ENCODE data around the gene INPP5E.

The INPP5E gene

DNA sequence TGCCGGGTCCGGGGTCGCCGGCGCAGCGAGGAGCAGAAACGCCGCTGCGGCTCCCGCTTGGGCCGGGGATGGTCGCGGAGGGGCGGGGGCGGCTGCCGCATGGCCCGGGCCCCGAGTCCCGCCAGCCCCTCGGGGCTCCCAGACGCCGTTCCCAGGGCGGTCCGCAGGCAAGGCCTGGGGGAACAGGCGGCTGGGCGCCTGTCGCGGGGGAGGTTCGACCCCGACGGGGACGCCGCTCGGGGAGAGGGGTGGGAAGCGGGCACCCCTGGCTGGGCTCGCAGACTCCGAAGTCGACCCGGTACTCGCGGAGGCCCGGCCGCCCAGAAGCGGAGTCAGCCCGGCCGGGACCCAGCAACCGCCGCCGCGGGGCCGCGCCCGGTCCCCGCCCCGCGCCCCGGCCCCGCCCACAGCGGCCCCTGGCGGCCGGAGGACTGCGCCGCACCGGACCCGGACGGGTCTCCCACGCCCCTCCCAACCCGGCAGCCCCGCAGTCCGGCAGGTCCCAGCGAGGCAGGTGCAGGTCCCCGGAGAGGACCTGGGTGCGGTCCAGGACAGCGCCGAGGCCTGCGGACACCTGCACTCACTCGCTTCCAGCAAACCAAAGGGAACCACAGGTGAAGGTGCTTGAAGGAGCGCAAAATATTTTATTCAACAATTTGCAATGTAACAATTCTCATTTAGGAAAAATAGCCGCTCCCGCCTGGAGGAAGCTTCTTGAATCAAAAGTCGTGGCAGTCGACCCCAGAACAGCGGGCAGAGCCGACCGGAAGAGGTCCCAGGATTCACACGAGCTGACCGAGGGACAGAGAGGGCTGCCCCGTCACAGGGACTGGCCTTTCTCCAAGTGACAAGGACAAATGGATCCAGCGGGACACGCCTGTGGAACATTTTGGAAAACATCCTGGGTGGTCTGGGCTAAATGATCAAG is at the start of gene INPP5E:
Gene INPP5E, minus strand, starts transcription at position 365 of the 928 bp plus-strand sequence. CDS start 426 bp downstream, outside the sequence.
- DNase-seq, result peak; percentile 81

DNA sequence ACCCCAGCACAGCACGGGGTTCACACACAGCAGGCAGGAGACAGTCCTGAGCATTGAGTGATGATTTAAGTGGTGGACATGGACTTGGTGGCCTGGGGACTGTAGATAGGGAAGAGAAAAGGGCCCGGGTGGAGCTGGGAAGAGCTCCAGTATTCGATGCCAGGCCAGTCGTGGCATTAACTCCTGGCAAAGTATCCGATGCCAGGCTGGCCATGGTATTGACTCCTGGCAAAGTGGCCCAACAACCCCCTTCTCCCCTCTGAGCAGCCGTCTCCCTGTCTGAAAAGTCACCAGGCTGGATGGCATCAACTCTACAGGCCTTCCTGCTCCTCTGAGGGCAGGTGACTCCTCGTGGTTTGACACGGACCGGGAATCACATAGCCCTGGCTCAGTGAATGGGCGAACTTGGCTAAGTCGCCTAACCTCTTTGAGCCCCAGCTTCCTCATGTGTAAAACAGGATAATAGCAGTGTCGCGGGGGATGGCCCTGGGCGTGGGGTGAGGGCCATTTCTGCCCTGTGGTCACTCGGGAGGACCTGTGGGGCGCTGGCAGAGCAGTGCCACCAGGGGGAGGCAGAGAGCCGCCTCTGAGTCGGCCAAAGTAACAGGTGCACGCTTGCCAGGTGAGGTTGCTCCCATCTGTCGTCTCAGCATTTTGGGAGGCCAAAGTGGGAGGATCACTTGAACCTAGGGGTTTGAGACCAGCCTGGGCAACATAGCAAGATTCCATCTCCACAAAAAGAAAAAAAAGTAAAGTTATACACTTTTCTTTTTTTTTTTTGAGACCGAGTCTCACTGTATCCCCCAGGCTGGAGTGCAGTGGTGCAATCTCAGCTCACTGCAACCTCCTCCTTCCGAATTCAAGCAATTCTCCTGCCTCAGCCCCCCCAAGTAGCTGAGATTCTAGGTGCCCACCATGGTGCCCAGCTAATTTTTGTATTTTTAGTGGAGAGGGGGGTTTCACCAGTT is 48.9 kb upstream of the INPP5E start:
- peak; percentile 68 for DNase-seq

- DNase-seq, result no peak
Measured at GRCh38 chr9:136487672-136488071, 48.0 kb upstream of the INPP5E start.

DNA sequence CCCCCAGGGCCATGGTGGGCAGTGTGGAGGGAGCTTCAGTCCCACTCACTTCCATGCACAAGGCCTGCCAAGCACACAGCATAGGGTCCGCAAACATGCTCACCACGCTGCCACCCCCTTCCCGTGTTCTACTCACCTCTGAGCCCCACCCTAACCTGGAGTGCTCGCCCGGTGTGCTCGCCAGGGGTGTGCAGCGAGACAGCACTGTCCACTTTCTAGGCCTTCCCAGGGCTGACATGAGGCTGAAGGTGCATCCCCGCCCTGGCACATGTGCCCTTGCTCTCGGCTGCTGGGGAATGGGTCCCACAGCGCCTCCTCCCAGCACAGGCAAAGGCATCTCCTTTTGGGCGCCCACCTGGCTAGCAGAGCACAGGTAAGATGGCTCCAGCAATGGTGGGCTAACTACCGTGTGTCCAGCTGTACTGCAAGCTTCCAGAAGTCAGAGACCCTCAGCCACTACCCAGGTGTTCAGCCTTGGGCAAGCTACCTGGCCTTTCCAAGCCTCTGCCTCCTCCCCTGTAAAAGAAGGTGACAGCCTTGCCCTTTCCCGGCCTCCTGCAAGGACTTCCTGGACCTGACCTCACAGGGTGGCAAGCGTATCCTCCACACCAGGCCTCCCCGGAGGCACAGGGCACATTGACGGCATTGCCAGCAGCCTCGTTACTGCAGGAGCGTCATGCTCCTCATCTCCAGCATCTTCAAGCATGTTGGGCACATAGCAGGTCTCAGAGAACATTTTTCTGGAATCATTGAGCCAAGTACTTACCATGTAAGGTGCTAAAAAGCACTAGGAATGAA is 47.4 kb upstream of the INPP5E start:
- no peak for DNase-seq

- DNase-seq, result no peak
Measured at GRCh38 chr9:136486131-136486530, 46.5 kb upstream of the INPP5E start.

GRCh38 chr9:136485049-136486045 is 45.7 kb upstream of the INPP5E start:
- DNase-seq, result peak; percentile 83

- DNase-seq, result no peak
Measured at GRCh38 chr9:136484153-136485048, 44.8 kb upstream of the INPP5E start.

DNA sequence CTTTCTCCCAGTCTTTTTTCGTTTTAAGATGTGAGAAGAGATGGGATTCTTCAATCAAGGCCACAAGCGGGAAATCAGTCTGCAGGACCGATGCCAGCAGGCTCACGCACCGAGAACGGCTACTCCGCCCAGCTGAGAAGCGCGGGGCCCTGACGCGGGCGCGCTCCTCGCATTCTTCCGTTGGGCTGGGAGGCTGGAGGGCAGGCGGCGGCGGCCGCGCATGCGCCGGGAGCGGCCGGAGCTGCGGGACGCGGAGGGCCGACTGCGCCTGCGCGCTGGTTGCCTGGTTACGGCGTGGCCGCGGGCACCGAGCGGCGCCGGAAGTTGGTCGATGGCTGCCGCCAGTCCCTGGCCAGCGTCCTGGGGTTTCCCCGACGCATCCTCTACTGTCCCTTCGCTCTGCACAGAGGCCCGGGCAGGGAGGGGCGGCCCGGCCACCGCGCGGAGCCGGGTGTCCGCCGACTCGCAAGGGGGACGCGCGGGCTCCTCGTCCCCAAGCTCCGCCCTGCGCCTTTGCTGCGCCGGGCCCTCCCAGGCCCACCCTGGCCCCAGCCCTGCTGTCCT is 44.0 kb upstream of the INPP5E start:
- DNase-seq, result peak; percentile 96

DNA sequence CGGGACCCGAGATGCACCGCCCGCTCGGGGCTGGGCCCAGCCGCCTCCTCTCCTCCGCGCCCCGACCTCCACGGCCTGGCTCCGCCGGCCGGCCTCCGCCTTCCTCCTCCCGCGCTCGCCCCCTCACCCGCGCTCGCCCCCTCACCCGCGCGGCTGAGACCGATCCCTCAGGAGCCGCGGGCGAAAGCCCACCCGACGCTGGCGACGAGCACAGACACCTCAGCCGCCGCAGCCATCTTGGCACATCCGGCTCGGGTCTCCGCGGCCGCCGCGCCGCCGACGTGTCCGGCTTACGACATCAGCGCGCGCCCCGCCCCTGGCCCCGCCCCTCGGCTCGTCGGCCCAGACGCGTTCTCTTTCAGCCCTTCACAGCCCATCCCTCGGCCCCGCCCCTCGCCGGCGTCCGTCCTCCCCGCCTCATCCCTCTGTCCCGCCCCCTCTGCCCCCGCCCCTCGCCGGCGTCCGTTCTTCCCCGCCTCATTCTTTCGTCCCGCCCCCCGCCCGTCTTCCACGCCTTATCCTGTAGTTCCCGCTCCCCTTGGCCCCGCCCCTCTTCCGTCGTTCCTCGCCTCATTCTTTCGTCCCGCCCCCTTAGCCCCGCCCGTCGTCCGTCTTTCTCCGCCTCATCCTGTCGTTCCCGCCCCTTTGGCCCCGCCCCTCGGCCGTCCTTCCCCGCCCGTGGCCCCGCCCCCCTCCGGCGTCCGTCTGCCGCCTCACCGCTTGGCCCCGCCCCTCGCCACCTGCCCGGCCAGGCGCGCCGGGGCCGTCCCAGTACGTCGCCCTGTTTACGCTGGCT is 43.3 kb upstream of the INPP5E start, which contains the start of gene SEC16A:
Gene SEC16A, minus strand, starts transcription at position 248 of the 796 bp plus-strand sequence. CDS start 5,425 bp downstream, outside the sequence.
- peak; percentile 99 for DNase-seq

DNA sequence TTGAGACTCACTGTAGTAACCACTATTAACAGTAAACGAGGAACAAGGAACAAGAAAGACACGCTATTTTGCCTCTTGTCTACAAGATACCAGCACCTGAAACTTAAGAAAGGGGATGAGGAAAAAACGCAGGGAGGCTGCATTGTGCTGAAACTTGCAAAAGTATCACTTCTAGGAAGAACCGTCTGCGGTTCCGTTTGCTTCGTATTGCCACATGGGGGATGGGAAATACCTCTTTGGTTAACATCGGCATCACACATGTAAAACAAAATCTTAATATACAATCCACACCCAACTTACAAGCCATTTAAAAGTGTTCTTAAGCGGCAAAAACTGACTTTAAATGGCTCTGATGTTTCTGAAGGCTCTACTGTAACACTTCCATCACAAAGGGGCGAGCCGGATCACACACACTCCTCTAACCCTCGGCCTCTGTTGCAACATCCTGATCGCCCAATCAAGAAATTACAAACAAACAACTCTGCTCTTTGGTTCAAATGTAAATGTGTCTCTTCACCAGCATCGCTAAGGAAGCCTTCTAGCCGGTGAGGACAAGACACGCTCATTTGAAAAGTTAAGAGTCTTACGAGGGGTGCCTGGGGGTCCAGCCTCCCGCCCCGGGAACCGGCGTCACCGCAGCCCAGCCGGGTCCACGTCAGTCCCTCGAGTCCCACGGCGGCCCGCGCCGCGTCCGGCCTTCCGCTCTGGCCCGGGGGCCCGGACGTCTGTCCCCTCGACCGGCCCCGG is 42.6 kb upstream of the INPP5E start:
- DNase-seq, result peak; percentile 36

- no peak for DNase-seq
Measured at GRCh38 chr9:136481558-136481957, 41.9 kb upstream of the INPP5E start.

GRCh38 chr9:136476369-136477150 is 36.9 kb upstream of the INPP5E start:
- DNase-seq, result no peak

DNA sequence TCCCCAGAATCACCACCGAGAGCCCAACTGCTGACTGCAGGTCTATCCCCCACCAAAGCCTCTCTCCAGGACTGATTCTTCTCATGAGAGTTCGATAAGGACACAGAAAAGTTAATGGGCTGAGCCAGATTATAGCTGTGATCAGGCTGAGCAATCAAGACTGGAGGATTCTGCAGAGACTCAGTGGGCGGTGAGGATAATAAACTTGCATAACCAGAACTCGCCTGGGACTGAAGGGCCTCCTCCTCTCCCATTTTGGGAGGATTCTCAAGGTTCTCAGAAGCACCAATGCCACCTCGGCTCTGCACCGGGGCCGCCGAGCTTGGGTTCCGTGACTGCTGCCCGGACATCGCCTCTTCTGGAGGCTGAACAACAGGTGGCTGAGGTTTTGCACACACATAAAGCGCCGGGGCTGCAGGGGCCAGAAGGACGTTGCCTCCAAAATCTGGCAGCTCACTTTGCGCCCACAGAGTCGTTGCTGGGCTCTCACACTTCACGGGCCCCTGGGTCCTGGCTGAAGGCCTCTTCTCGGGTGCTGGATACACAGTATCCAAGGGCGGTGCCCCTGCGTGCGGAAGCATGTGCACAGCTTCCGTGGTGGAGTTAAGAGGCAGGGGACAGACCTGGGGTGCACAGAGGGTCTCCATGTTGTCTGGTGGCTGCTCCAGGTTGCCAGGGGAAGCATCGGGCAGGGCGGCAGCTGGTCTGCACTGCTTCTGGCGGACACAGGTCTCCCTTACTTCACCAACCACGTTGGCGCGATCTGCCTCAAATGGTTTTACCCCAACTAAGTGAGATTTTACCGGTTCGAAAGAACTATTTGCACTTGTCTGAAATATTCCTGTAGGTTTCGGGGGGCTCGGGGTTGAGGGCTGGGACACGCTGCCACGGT is 35.6 kb upstream of the INPP5E start:
- DNase-seq, result no peak

- no peak for DNase-seq
Measured at GRCh38 chr9:136474021-136474640, 34.5 kb upstream of the INPP5E start.

DNA sequence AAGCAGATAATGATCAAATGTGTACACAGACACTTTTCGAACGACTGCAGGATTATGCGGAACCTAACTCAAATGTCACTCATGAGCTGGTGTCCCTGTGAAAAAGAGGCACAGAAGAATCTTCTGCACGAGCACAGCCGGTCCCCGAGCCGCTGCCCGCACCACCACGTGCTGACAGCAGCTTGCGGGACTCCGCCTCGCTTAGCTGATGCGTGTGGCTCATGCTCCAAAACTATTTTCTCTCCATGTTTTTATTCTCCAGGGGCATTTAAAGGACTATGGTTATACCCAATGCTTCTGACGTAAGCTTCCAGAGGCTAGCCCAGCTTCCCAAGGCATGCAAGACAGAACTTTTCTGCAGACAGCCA is 33.7 kb upstream of the INPP5E start:
- no peak for DNase-seq

Data from activated CD4-positive, alpha-beta T cell treated with anti-CD3 and anti-CD28 coated beads, Interleukin-2, amount 50 U/mL, for 16 hours (primary cell).